ENCODE data around the gene LPAR5.

DNA sequence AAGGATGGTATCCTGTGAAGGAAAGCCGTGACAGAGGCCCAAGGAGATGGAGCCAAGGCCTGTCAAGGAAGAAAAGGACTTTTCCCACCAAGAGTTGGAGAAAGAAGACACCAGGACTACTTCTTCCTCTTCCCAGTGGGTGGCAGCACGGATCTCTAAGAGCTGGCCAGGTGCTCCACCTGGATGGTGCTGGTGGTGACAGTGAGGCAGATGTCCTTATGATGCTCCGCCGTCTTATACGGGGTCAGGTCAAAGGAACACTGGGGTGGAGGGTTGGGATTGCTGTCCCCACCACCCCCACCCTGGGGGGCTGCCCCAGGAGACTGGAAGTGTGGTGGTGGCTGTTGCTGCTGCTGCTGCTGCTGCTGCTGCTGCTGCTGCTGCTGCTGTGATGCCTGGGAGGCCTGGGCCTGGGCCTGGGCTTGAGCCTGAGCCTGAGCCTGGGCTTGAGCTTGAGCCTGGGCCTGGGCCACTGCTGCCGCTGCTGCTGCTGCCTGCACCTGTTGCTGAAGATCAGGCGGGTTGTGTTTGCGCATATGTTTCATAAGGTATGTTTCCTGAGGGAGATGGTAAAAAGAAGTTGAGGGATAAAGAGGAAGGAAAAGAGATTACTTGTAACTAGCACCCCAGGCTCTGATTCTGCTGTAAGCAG lies 31.9 kb upstream of the LPAR5 start:
- TF ChIP-seq EZH2phosphoT487 (IDR thresholded peaks at IDR 0.05; ENCODE audit: low read depth) = no peak
- TF ChIP-seq, protein P1, sequence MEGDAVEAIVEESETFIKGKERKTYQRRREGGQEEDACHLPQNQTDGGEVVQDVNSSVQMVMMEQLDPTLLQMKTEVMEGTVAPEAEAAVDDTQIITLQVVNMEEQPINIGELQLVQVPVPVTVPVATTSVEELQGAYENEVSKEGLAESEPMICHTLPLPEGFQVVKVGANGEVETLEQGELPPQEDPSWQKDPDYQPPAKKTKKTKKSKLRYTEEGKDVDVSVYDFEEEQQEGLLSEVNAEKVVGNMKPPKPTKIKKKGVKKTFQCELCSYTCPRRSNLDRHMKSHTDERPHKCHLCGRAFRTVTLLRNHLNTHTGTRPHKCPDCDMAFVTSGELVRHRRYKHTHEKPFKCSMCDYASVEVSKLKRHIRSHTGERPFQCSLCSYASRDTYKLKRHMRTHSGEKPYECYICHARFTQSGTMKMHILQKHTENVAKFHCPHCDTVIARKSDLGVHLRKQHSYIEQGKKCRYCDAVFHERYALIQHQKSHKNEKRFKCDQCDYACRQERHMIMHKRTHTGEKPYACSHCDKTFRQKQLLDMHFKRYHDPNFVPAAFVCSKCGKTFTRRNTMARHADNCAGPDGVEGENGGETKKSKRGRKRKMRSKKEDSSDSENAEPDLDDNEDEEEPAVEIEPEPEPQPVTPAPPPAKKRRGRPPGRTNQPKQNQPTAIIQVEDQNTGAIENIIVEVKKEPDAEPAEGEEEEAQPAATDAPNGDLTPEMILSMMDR (IDR thresholded peaks at IDR 0.05; ENCODE audit: low read depth, low read length) = peak; percentile 47

Data from OCI-LY3 (cell line).